A673 (cell line): Measurements from ENCODE around the gene RESP18.

Source experiments
- CTCF ChIP-seq: fragments of 300-800, 200-600 bp; sonication (generic); conservative IDR thresholded peaks from 2 replicates; pipeline ENCODE4 v1.5.1; 2017; ENCODE audit warnings: low read depth, mild to moderate bottlenecking, antibody characterized with exemption, low read length, moderate library complexity, mixed read lengths
- EZH2 ChIP-seq: fragments of 200-600 bp; sonication (generic); IDR thresholded peaks from 2 replicates; pipeline ENCODE4 v1.6.1; 2017; ENCODE audit warnings: borderline replicate concordance, low read depth, mild to moderate bottlenecking, mixed read lengths, antibody characterized with exemption, low read length; ENCODE audit not compliant: poor library complexity, severe bottlenecking

- TF ChIP-seq CTCF = no peak
- no peak for TF ChIP-seq EZH2
Measured at GRCh38 chr2:219335373-219335786, 2.8 kb upstream of the RESP18 start.
